ENCODE results near the gene RAPGEF5. TPM values are rescaled to one million over a fixed set of nuclear protein-coding genes. Genes with fewer than 3 reads are reported as not detected.

RAPGEF5 gene
- total RNA-seq, 1 experiment from 2014 or later = 13.3 TPM

DNA sequence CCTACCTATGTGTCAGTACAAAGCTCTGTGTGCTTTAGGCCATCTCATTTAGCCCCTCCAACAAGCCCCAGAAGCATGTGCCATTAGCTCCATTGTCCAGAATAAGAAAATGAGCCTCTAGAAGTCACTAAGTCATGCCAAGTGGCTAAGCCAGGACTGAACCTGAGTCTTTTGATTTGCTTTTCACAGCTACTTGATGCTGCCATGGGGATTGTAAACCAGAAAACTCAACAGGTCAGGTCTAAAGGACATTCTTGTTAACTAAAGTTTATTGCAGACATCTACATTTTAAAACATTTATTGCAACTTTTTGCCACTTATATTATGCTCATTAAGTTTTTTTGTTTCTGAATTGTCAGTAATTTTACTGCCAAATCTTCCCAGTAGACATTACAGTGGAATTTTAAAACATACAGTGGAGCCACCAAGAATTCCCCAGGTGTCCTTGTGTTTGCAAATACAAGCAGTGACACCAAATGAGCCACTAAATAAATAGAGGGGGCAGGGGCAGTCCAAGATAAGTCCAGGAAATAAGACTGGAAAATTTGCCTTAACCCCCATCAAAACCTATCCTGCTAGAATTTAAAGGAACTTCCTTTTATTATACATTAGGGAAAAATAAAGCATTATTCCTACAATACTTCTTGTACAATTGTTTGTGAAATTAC is 115.9 kb downstream of the RAPGEF5 start:
- no peak overlapping the region for H2BK15ac ChIP-seq (ENCODE audit: low read depth, low read length)
- no peak overlapping the region for H3K23ac ChIP-seq (ENCODE audit: insufficient read length, low read depth, low read length)
- no peak overlapping the region for H3K18ac ChIP-seq (ENCODE audit: insufficient read length, low read depth, low read length)
- no peak overlapping the region for H3K56ac ChIP-seq (ENCODE audit: insufficient read length, low read depth, low read length)
- no peak overlapping the region for H4K5ac ChIP-seq (ENCODE audit: insufficient read length, low read depth, low read length)
- no peak overlapping the region for H3K14ac ChIP-seq (ENCODE audit: insufficient read depth, low read length)
- no peaks in the 10 kb centered on the region for H3K27me3 Mint-ChIP-seq (ENCODE audit: low read depth)
- no peaks in the 10 kb centered on the region for H3K4me1 ChIP-seq (ENCODE audit: insufficient read depth, low read length)
- no peak overlapping the region for H3K4ac ChIP-seq (ENCODE audit: low read depth, low read length)
- peaks cover 3 to 4% of the 10 kb centered on the region in 2 experiments; a peak in 2 of 5 replicates for H3K9me3 Mint-ChIP-seq
- no peaks in the 10 kb centered on the region for H3K79me1 ChIP-seq (ENCODE audit: insufficient read depth, low read depth, low read length, poor library complexity, severe bottlenecking)
- no peaks in the 10 kb centered on the region for H3K9me3 ChIP-seq (ENCODE audit: control insufficient read depth, low read depth, low read length)
- H3K27ac ChIP-seq (ENCODE audit: insufficient read length, low read depth, low read length) = no peak overlapping the region
- TF ChIP-seq, protein P1, sequence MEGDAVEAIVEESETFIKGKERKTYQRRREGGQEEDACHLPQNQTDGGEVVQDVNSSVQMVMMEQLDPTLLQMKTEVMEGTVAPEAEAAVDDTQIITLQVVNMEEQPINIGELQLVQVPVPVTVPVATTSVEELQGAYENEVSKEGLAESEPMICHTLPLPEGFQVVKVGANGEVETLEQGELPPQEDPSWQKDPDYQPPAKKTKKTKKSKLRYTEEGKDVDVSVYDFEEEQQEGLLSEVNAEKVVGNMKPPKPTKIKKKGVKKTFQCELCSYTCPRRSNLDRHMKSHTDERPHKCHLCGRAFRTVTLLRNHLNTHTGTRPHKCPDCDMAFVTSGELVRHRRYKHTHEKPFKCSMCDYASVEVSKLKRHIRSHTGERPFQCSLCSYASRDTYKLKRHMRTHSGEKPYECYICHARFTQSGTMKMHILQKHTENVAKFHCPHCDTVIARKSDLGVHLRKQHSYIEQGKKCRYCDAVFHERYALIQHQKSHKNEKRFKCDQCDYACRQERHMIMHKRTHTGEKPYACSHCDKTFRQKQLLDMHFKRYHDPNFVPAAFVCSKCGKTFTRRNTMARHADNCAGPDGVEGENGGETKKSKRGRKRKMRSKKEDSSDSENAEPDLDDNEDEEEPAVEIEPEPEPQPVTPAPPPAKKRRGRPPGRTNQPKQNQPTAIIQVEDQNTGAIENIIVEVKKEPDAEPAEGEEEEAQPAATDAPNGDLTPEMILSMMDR (conservative IDR thresholded peaks at IDR 0.05) = no peak
- H2BK5ac ChIP-seq (ENCODE audit: insufficient read length, low read length) = no peak overlapping the region
- H3K9ac ChIP-seq (ENCODE audit: extremely low read depth, insufficient read length, low read length) = no peak overlapping the region
- H3K36me3 Mint-ChIP-seq (ENCODE audit: insufficient read depth in 1 of 3, low read depth in 3 of 3) = peaks cover 0 to 8% (median 4%) of the 10 kb centered on the region in 3 experiments; a peak in 5 of 7 replicates
- no peak overlapping the region for H2AK5ac ChIP-seq (ENCODE audit: insufficient read length, low read length)
- H3K27me3 ChIP-seq (ENCODE audit: insufficient read depth, low read length) = no peaks in the 10 kb centered on the region
- no peak overlapping the region for H3K4me3 Mint-ChIP-seq
- no peak overlapping the region for H2BK20ac ChIP-seq (ENCODE audit: low read depth, low read length, poor library complexity, severe bottlenecking)
- H3K27ac Mint-ChIP-seq = no peak overlapping the region
- H4K20me1 ChIP-seq (ENCODE audit: control insufficient read depth, insufficient read depth, insufficient read length) = no peaks in the 10 kb centered on the region
- no peak overlapping the region for H4K8ac ChIP-seq (replicated peaks; ENCODE audit: insufficient read length, low read depth, low read length)
- no peak overlapping the region for H2AFZ ChIP-seq (ENCODE audit: low read length)
- no peak overlapping the region for H3T11ph ChIP-seq (ENCODE audit: low read length)
- H3K4me2 ChIP-seq (ENCODE audit: insufficient read depth, insufficient read length, low read length) = no peak overlapping the region
- peaks cover 2 to 7% of the 10 kb centered on the region in 2 experiments; a peak in 2 of 4 replicates for H3K4me1 Mint-ChIP-seq
- H2BK120ac ChIP-seq (ENCODE audit: low read depth, low read length, poor library complexity, severe bottlenecking) = no peak overlapping the region
- no peaks in the 10 kb centered on the region for H3K79me2 ChIP-seq (ENCODE audit: insufficient read depth, low read length)
- DNase-seq = no peak
- no peak overlapping the region for H4K91ac ChIP-seq (ENCODE audit: insufficient read length, low read depth, low read length)
- H2BK12ac ChIP-seq (ENCODE audit: insufficient read length, low read depth, low read length) = no peak overlapping the region
- H3K23me2 ChIP-seq (ENCODE audit: insufficient read length, low read depth, low read length, poor library complexity, severe bottlenecking) = no peaks in the 10 kb centered on the region

Measured in H9 (cell line).